ENCODE measurements around the gene HOXB2. TPM values are rescaled to one million over a fixed set of nuclear protein-coding genes. Genes with fewer than 3 reads are reported as not detected.
A peak's percentile ranks its signal among the peaks of the same experiment; 100 is the strongest.

HOXB2 gene
- total and polyA plus RNA-seq, 9 of the 15 experiments (the other 6 are each of a cell fraction or from before 2014, with no cell fraction given) = 2.1 to 97.7 (median 21.2) TPM

GRCh38 chr17:48578616-48579470 is 33.9 kb upstream of the HOXB2 start (continued):
- TF ChIP-seq HCFC1 (IDR thresholded peaks at IDR 0.05; ENCODE audit: low read depth, low read length) (no peak), TOE1 (IDR thresholded peaks at IDR 0.05; ENCODE audit: borderline replicate concordance) (no peak), TOE1 (CRISPR knock-in tag; IDR thresholded peaks at IDR 0.05; ENCODE audit: borderline replicate concordance, low read depth) (no peak), MBD2 (IDR thresholded peaks at IDR 0.05; ENCODE audit: borderline replicate concordance, low read depth) (no peak), NCOA2 (IDR thresholded peaks at IDR 0.05; ENCODE audit: partially characterized antibody in 2 of 2) (no peak), GTF2F1 (IDR thresholded peaks at IDR 0.05; ENCODE audit: low read depth, low read length) (no peak), DLX4 (CRISPR knock-in tag; IDR thresholded peaks at IDR 0.05) (no peak), RBBP5 (IDR thresholded peaks at IDR 0.05; ENCODE audit: borderline replicate concordance, insufficient read depth, low read length, poor library complexity, severe bottlenecking) (peak; percentile 72), SRSF1 (IDR thresholded peaks at IDR 0.05; ENCODE audit: low read depth, low read length) (no peak), CXXC5 (CRISPR knock-in tag; IDR thresholded peaks at IDR 0.05) (peak; percentile 19; the same call in 1 of the 2 replicates), ASH1L (IDR thresholded peaks at IDR 0.05; ENCODE audit: borderline replicate concordance, low read depth, partially characterized antibody) (no peak), IRF2 (CRISPR knock-in tag; IDR thresholded peaks at IDR 0.05) (no peak), PURB (CRISPR knock-in tag; IDR thresholded peaks at IDR 0.05; ENCODE audit: low read depth) (peak; percentile 57; the same call in 1 of the 2 replicates), FOXA3 (CRISPR knock-in tag; conservative IDR thresholded peaks at IDR 0.05 in 1 of 2, IDR thresholded peaks at IDR 0.05 in 1 of 2) (no peak), VEZF1 (CRISPR knock-in tag; IDR thresholded peaks at IDR 0.05) (no peak), ZNF444 (CRISPR knock-in tag; IDR thresholded peaks at IDR 0.05) (no peak), YY1 (IDR thresholded peaks at IDR 0.05; ENCODE audit: borderline replicate concordance in 1 of 3, control insufficient read depth in 1 of 3, extremely low read depth in 1 of 3, insufficient read depth in 3 of 3, insufficient read length in 1 of 3, insufficient replicate concordance in 2 of 3, low read depth in 1 of 3, low read length in 2 of 3) (peak in 1 of 3 experiments; percentile 31), CLOCK (CRISPR knock-in tag; IDR thresholded peaks at IDR 0.05; ENCODE audit: borderline replicate concordance) (no peak), HBP1 (CRISPR knock-in tag; IDR thresholded peaks at IDR 0.05) (no peak), FOXA1 (IDR thresholded peaks at IDR 0.05; ENCODE audit: borderline replicate concordance) (no peak)
